Dedifferentiated amniotic fluid mesenchymal stem cell (primary cell): ENCODE data around the gene ZNF532.
"Not testable (repeated sequence)": the region's sequence is repeated elsewhere in the genome, so short reads cannot be mapped to it uniquely, and the experiment has no call there.

ENCODE experiments used
- DNase-seq: peaks from one replicate; pipeline ENCODE4 v3.0.0-alpha.2; 2016; ENCODE audit errors: extremely low spot score

Gene ZNF532

DNA sequence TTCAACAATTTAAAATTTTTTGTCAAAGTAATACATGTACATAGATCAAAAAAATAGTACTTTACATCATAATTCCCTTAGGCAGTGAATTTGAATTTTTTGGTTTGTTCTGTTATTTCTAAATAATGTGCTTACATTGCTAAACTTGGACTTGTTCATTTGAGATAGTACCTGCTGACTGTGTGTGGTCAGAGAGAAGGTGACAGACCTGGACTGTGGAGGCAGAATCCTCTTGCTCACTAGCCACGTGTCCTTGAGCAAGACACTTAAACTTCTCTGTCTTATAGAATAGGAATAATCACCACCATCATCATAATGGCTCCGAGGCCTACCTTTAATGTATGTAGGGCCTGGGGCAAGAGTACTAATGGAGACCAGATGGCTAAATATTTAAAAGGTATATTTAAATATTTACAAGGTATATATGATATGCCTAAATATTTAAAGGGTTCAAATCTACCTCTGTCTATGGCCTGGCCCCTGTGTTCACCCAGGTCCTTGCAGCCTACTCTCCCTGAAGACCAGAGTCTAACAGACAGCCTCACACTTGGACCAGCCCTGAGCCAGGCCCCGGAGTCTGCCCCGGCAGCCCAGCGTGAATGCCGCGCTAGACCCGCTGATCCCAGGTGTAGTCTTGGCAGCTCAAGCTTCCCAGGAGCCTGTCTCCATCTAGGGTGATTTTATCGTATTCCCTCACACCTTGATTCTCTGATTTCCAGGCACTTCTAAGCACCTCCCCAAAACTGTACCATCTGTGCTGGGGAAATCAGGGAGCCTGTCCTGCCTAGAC, 33.5 kb downstream of the ZNF532 start:
- no peak for DNase-seq

DNA sequence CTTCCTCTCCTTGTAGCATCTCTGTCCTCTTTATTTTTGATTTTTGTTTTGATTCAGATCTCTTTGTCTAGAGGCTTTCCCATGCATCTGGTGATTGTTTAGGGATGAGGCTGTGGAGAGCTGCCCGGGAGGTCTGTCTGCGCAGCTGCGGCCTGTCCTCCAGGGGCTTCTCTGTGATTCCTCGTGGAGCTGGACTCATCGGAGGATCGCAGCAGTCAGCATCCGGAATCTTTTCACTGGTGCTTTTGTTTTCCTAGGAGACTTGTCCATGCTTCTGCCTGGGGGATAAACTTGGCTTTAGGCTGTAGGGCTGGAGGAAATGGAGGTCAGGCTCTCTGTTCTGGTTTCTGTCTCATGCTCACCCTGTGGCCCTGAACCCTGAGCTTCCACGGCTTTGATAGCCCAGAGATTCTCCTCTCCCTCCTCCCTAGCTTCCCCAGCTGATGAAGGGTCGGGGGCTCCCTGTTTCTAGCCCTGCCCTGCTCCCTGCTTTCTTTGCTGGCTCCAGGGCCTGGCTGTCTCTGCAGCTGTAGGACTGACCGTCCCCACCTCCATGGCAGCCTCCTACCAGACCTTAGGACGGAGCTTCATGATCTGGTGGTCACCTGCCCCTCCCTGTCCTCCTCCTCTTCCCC, 35.5 kb downstream of the ZNF532 start:
- DNase-seq: no peak

GRCh38 chr18:58901143-58901542, 36.5 kb downstream of the ZNF532 start:
- no peak for DNase-seq

DNA sequence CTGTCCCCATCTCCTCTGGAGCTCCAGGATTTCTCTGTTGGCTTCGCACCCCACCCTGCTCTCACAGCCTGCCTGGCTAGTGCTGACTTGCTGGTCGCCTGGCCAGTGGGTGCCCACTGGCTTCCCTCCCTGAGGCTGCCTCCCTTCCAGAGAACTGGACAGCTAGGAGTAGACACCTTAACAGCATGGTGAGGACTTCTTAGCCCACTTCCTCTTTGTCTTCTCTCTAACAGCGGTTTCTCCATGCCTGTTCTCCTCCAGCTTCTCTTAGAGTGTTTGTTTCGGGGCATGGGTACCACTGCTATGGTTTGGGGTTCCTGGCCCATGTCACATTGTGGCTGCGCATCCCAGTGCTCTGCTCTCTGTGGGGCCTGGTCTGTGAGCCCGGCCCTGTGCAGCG, 37.1 kb downstream of the ZNF532 start:
- no peak for DNase-seq

- DNase-seq: no peak
Observed at GRCh38 chr18:58902961-58903360, 38.3 kb downstream of the ZNF532 start.

- DNase-seq: no peak
Observed at GRCh38 chr18:58903533-58903932, 38.9 kb downstream of the ZNF532 start.

DNA sequence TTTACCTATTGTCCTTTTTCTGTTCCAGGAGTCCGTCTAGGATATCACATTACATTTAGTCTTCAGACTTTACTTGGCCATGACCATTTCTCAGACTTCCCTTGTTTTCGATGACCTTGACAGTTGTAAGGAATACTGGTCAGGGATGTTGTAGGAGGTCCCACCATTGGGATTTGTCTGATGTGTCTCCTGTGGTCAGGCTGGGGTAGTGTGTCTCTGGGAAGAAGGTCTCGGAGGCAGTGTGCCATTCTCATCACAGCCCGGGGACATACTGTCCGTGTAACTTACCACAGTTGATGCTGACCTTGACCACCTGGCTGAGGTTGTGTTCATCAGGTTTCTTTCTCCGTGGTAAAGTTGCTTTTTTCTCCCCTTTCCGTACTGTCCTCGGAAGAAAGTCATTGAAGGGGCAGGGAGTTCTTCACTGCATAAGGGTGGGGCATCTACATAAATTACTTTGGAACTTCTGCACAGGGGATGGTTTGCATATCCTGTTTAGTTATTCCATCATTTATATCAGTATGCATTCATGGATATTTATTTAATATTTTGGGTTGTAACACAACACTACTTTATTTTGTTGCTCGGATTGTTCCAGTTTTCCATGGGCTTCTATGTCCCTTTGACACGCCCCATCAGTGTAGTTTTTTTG, 41.2 kb downstream of the ZNF532 start:
- no peak for DNase-seq

- no peak for DNase-seq
Observed at GRCh38 chr18:58908006-58908405, 43.3 kb downstream of the ZNF532 start.

DNA sequence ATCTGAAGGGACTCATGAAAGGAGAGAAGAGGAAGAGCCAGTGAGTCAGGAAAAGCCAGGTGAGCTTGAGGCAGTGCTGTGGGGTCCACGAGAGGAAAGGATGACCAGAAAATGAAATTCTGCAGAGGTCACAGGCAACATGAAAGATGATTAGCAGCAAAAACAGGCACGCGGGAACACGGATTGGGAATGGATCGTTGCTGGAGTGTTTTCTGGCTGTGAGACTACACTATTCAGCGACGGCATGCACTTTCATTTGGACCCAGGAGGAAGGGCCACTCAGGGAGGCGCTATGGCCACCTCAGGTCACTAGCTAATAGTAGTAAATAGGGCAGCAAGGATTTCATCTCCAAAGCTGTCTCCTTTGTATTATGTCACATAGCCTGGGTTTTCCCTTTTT, 44.8 kb downstream of the ZNF532 start:
- no peak for DNase-seq

- DNase-seq: no peak
Observed at GRCh38 chr18:58911241-58911640, 46.6 kb downstream of the ZNF532 start.

DNA sequence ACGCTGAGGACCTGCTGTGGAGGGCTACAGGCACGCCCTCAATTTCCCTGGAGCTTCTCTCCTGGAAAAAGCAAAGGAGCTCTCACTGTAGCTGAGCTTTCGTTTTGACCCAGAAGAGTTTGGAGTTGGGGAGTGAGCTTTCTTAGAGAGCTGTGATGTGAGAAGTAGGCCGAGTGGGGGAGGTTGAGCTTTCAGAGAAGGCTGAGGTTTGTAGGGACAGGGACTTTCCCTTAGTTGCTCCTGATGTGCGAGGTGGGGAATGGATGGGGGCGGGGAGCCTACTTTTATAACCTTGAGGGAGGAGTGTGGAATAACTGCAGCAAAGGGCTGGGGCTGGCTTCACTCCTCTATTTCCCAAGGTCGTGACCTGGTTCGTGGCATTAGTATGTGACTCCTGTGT, 47.1 kb downstream of the ZNF532 start:
- DNase-seq: no peak

DNA sequence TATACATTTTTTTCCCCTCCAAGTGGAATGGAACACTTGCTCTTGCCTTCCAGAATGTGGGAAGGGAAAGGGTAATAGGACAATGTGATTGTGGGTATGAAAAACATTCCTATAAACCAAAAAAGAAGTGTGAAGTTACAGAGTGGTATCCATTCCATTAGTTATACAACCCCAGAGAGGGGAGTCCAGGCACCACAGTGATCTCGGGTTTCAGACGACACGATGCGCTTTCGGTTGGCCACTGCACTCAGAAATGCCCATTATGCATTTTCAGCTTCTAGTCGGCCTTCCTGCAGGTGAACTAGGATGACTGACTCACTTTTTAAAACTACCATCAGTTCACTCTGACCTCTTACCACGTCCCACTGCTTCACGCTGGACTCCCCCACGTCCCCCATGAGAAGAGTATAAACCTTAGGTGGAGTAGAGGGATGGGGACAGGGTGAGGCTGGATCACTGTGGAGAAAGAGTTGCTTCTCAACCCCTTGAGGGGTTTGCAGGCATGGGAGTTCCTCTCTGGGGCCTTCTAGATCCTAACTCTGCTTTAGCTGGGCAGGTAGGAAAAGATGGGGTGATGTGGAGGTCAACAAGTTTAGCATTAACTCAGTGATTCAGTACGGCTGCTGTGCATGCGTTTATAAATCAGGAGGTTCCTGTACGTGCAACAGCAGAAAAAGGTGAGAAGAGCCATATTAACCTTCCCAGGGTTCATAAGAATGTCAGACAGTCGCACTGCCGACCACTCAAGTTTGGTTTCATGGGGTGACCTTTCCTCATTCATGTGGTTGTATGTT, 50.5 kb downstream of the ZNF532 start:
- no peak for DNase-seq

GRCh38 chr18:58915995-58916394, 51.3 kb downstream of the ZNF532 start:
- DNase-seq: no peak

- DNase-seq: not testable (repeated sequence)
Observed at GRCh38 chr18:58919934-58920333, 55.3 kb downstream of the ZNF532 start.

GRCh38 chr18:58922995-58923394, 58.3 kb downstream of the ZNF532 start:
- DNase-seq: no peak

GRCh38 chr18:58924473-58924872, 59.8 kb downstream of the ZNF532 start:
- no peak for DNase-seq

DNA sequence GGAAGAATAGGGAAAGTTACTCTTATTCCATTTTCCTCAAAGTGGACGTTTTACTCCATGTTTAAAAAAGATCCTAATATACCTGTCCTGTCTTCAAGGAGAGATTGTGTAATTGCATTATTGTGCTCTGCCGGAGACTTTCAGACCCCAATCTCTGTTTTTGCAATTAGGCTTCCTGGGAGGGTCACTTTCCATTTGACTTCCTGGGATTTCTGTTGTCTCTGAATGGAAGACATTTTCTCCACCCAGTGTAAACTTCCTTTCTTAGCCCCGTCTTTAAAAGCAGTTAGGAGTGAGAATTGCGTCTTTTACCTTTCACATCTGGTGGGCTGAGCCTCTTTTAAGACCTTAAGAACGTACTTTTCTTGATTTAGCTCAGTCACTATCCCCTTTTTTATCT, 63.0 kb downstream of the ZNF532 start:
- no peak for DNase-seq

DNA sequence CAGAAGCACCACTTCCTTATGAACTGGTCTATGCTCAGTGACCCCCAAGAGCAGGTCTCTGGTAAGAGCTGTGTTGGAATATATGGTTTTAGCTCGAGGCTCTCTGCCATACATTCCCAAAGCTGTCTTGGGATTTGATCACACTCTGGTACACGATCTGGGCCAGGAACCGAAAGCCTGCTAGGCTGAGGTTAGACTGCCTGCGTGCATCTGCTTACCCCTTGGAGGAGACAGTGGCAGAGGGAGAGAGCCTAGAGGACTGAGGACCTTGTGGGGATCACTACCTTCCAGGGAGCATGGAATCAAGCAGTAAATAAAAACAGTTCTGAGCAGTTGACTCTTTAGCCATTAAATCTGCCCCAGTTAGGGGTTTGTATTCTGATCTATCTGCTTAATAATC, 63.7 kb downstream of the ZNF532 start:
- DNase-seq: no peak

DNA sequence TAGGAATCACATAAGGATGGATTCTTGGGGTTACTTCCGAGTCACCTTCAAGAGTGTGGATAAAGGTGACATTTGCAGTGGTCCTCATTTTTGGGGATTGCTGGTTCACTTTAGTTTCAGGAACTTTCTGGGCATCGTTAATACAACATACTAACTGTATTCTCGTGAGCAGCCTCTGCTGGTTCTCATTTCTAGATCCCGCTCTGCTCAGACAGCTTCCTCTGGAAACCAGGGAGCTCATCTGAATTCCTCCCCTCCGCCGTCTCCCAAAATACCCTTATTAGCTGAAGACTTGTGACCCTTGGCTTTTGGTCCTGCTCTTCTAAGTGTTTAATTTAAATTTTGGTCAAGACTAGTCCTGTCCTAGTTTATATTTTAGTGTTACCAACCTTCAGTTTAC, 64.5 kb downstream of the ZNF532 start:
- no peak for DNase-seq

GRCh38 chr18:58934356-58934755, 69.7 kb downstream of the ZNF532 start:
- no peak for DNase-seq

GRCh38 chr18:58934933-58935577, 70.4 kb downstream of the ZNF532 start:
- DNase-seq: no peak
